Measurements from ENCODE around the gene DUSP22.

Gene DUSP22

GRCh38 chr6:394641-395289, 102.5 kb downstream of the DUSP22 start:
- Histone ChIP-seq H3K9me3 (ENCODE audit: control insufficient read depth, low read length) (no peaks in the 10 kb centered on the region), H3K4me3 (ENCODE audit: low read length) (no peak overlapping the region), H3K27me3 (replicated peaks; ENCODE audit: control insufficient read depth, insufficient read depth, low read length) (peaks cover 28% of the 10 kb centered on the region), H3K9ac (ENCODE audit: low read length) (no peak overlapping the region), H3K36me3 (ENCODE audit: control insufficient read depth, insufficient read depth, low read length, severe bottlenecking) (peaks cover 7% of the 10 kb centered on the region), H3K4me1 (ENCODE audit: control insufficient read depth, insufficient read depth, low read length) (peaks cover 11% of the 10 kb centered on the region)
- no peak for DNase-seq (ENCODE audit: low read depth)

GRCh38 chr6:395432-396125, 103.3 kb downstream of the DUSP22 start:
- peaks cover 7% of the 10 kb centered on the region for H3K36me3 ChIP-seq (ENCODE audit: control insufficient read depth, insufficient read depth, low read length, severe bottlenecking)
- H3K4me1 ChIP-seq (ENCODE audit: control insufficient read depth, insufficient read depth, low read length) = peaks cover 11% of the 10 kb centered on the region
- peaks cover 23% of the 10 kb centered on the region for H3K27me3 ChIP-seq (replicated peaks; ENCODE audit: control insufficient read depth, insufficient read depth, low read length)
- no peak for DNase-seq (ENCODE audit: low read depth)
- no peaks in the 10 kb centered on the region for H3K9me3 ChIP-seq (ENCODE audit: control insufficient read depth, low read length)
- H3K4me3 ChIP-seq (ENCODE audit: low read length) = no peak overlapping the region
- H3K9ac ChIP-seq (ENCODE audit: low read length) = no peak overlapping the region

- H3K9ac ChIP-seq (ENCODE audit: low read length) = no peak overlapping the region
These were observed 103.8 kb downstream of the DUSP22 start for GRCh38 chr6:396126-396520.

DNA sequence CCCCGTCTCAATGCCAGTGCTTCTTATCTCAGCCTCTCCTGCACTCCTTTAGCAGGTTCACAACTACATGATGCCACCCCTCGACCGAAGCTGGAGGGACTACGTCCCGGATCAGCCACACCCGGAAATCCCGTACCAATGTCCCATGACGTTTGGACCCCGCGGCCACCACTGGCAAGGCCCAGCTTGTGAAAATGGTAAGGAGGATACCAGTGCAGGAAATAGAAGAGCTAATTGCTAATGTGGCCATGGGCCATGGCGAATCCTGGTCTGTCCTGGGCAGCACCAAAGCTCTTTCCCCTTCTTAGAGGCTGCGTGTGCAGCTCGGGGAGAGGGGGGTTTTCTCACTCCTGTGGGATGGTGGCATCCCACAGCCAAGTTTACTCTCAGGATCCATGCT, 104.8 kb downstream of the DUSP22 start:
- H3K36me3 ChIP-seq (ENCODE audit: control insufficient read depth, insufficient read depth, low read length, severe bottlenecking) = peaks cover 7% of the 10 kb centered on the region
- H3K9ac ChIP-seq (ENCODE audit: low read length) = no peak overlapping the region
- H3K9me3 ChIP-seq (ENCODE audit: control insufficient read depth, low read length) = no peaks in the 10 kb centered on the region
- no peak for DNase-seq (ENCODE audit: low read depth)
- H3K27me3 ChIP-seq (replicated peaks; ENCODE audit: control insufficient read depth, insufficient read depth, low read length) = peaks cover 23% of the 10 kb centered on the region
- peaks cover 5% of the 10 kb centered on the region for H3K4me1 ChIP-seq (ENCODE audit: control insufficient read depth, insufficient read depth, low read length)
- H3K4me3 ChIP-seq (ENCODE audit: low read length) = no peak overlapping the region

More at GRCh38 chr6:396126-396520, 103.8 kb downstream of the DUSP22 start:
- DNase-seq (ENCODE audit: low read depth) = no peak
- peaks cover 7% of the 10 kb centered on the region for H3K36me3 ChIP-seq (ENCODE audit: control insufficient read depth, insufficient read depth, low read length, severe bottlenecking)
- H3K27me3 ChIP-seq (replicated peaks; ENCODE audit: control insufficient read depth, insufficient read depth, low read length) = peaks cover 23% of the 10 kb centered on the region
- H3K9me3 ChIP-seq (ENCODE audit: control insufficient read depth, low read length) = no peaks in the 10 kb centered on the region
- H3K4me1 ChIP-seq (ENCODE audit: control insufficient read depth, insufficient read depth, low read length) = peaks cover 11% of the 10 kb centered on the region
- H3K4me3 ChIP-seq (ENCODE audit: low read length) = no peak overlapping the region

DNA sequence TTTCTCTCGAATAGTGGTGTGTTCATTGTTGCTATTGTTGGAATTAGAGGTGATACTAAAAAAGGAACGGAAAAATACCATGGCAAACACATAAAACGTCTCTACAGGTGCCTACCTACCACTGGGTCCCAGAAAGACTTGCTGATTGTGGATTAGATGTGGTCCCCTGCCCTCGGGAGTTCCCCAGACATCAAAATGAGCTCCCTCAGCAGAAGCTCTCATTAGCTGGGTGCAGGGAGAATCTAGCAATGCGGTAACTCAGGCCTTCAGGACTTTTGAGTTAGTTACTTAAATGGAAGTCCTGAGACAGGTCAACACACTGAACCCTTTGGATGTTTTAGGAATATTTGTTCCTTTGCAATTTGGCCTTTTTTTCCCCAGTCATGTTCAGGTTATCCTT, 105.3 kb downstream of the DUSP22 start:
- H3K36me3 ChIP-seq (ENCODE audit: control insufficient read depth, insufficient read depth, low read length, severe bottlenecking) = peaks cover 7% of the 10 kb centered on the region
- no peak for DNase-seq (ENCODE audit: low read depth)
- H3K9me3 ChIP-seq (ENCODE audit: control insufficient read depth, low read length) = no peaks in the 10 kb centered on the region
- no peak overlapping the region for H3K4me3 ChIP-seq (ENCODE audit: low read length)
- peaks cover 2% of the 10 kb centered on the region for H3K4me1 ChIP-seq (ENCODE audit: control insufficient read depth, insufficient read depth, low read length)
- H3K27me3 ChIP-seq (replicated peaks; ENCODE audit: control insufficient read depth, insufficient read depth, low read length) = peaks cover 23% of the 10 kb centered on the region
- no peak overlapping the region for H3K9ac ChIP-seq (ENCODE audit: low read length)

DNA sequence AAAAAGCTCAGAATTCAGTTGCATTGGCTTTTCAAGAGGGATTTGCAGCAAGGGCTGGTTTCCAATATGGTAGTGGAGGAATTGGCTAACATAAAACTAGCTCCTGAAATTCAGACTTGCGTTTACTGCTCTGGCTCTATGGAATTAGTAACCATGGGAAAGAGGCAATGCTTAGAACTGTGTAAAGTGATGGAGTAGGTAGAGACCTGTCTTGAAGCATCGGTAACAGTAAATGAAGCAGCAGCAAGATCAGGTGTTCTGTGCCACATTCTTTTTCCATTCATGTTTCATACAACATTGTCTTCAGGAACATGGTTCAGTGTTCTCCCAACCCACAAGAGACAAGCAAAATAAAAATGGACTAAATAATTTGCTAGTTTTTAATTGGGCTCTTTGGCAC, 105.8 kb downstream of the DUSP22 start:
- Histone ChIP-seq H3K4me3 (ENCODE audit: low read length) (no peak overlapping the region), H3K36me3 (ENCODE audit: control insufficient read depth, insufficient read depth, low read length, severe bottlenecking) (peaks cover 7% of the 10 kb centered on the region), H3K9ac (ENCODE audit: low read length) (no peak overlapping the region), H3K9me3 (ENCODE audit: control insufficient read depth, low read length) (no peaks in the 10 kb centered on the region), H3K4me1 (ENCODE audit: control insufficient read depth, insufficient read depth, low read length) (peaks cover 2% of the 10 kb centered on the region), H3K27me3 (replicated peaks; ENCODE audit: control insufficient read depth, insufficient read depth, low read length) (peaks cover 23% of the 10 kb centered on the region)
- no peak for DNase-seq (ENCODE audit: low read depth)

- Histone ChIP-seq H3K27me3 (replicated peaks; ENCODE audit: control insufficient read depth, insufficient read depth, low read length) (peaks cover 21% of the 10 kb centered on the region), H3K4me3 (ENCODE audit: low read length) (no peak overlapping the region), H3K9ac (ENCODE audit: low read length) (no peak overlapping the region), H3K4me1 (ENCODE audit: control insufficient read depth, insufficient read depth, low read length) (peaks cover 2% of the 10 kb centered on the region), H3K36me3 (ENCODE audit: control insufficient read depth, insufficient read depth, low read length, severe bottlenecking) (peaks cover 7% of the 10 kb centered on the region), H3K9me3 (ENCODE audit: control insufficient read depth, low read length) (peaks cover 3% of the 10 kb centered on the region)
- no peak for DNase-seq (ENCODE audit: low read depth)
These were observed 106.3 kb downstream of the DUSP22 start for GRCh38 chr6:398558-399078.

GRCh38 chr6:399785-400534, 107.7 kb downstream of the DUSP22 start:
- peaks cover 10% of the 10 kb centered on the region for H3K27me3 ChIP-seq (replicated peaks; ENCODE audit: control insufficient read depth, insufficient read depth, low read length)
- no peak overlapping the region for H3K4me3 ChIP-seq (ENCODE audit: low read length)
- peaks cover 7% of the 10 kb centered on the region for H3K36me3 ChIP-seq (ENCODE audit: control insufficient read depth, insufficient read depth, low read length, severe bottlenecking)
- no peak overlapping the region for H3K9ac ChIP-seq (ENCODE audit: low read length)
- H3K4me1 ChIP-seq (ENCODE audit: control insufficient read depth, insufficient read depth, low read length) = no peaks in the 10 kb centered on the region
- H3K9me3 ChIP-seq (ENCODE audit: control insufficient read depth, low read length) = peaks cover 16% of the 10 kb centered on the region
- no peak for DNase-seq (ENCODE audit: low read depth)

- Histone ChIP-seq H3K36me3 (ENCODE audit: control insufficient read depth, insufficient read depth, low read length, severe bottlenecking) (peaks cover 5% of the 10 kb centered on the region), H3K9ac (ENCODE audit: low read length) (no peak overlapping the region), H3K4me3 (ENCODE audit: low read length) (no peak overlapping the region), H3K9me3 (ENCODE audit: control insufficient read depth, low read length) (peaks cover 25% of the 10 kb centered on the region), H3K4me1 (ENCODE audit: control insufficient read depth, insufficient read depth, low read length) (no peaks in the 10 kb centered on the region), H3K27me3 (replicated peaks; ENCODE audit: control insufficient read depth, insufficient read depth, low read length) (peaks cover 8% of the 10 kb centered on the region)
- no peak for DNase-seq (ENCODE audit: low read depth)
These were observed 108.5 kb downstream of the DUSP22 start for GRCh38 chr6:400815-401214.

Data from adipocyte (in vitro differentiated cells).